ENCODE data around the gene KIRREL1. TPM values are rescaled to one million over a fixed set of nuclear protein-coding genes. Genes with fewer than 3 reads are reported as not detected.
A peak's percentile ranks its signal among the peaks of the same experiment; 100 is the strongest.

KIRREL1 gene
- total RNA-seq, 1 experiment from 2014 or later: 101 TPM

DNA sequence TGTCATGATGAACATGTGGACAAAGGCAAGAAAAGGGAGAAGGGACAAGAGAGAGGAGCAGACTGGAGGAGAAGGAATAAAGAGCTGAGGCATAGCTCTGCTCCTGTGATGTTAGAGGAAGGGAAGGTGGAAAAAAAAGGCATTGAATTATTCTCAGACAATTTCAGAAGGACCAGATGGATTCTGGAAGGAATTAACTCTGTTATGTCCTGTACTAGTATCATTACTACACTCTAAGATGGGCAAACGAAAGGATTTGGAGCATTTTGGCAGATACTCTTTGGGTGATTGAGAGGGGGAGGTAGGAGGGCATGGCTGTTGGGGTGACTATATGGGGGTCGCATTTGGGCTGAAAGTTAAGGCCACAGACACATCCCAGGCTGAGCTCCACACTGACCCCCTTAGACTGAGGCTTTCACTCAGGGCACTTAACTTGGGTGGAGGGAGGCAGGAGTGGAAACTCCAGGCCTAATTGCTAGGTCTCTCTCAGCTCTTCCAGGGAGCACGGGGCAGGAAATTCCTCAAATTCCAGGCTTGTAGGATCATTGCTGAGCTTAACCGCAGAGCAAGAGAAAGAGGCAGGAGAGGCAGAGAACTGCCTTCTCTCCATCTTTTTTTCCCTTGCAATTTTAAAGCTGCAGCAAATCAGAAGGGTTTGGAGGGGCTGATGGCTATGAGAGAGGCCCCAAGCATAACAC, 25.9 kb downstream of the KIRREL1 start:
- DNase-seq (ENCODE audit: unreplicated experiment): peak; percentile 92
- Mint-ChIP-seq H3K27ac (ENCODE audit: low read depth, unreplicated experiment) (peak overlapping the region; percentile 86), H3K9me3 (ENCODE audit: unreplicated experiment) (no peaks in the 10 kb centered on the region), H3K4me1 (ENCODE audit: insufficient read depth, unreplicated experiment) (peaks cover 74% of the 10 kb centered on the region), H3K36me3 (ENCODE audit: insufficient read depth, unreplicated experiment) (peaks cover 5% of the 10 kb centered on the region), H3K4me3 (ENCODE audit: unreplicated experiment) (peak overlapping the region; percentile 20), H3K27me3 (ENCODE audit: insufficient read depth, unreplicated experiment) (no peaks in the 10 kb centered on the region)
- TF ChIP-seq, protein P1, sequence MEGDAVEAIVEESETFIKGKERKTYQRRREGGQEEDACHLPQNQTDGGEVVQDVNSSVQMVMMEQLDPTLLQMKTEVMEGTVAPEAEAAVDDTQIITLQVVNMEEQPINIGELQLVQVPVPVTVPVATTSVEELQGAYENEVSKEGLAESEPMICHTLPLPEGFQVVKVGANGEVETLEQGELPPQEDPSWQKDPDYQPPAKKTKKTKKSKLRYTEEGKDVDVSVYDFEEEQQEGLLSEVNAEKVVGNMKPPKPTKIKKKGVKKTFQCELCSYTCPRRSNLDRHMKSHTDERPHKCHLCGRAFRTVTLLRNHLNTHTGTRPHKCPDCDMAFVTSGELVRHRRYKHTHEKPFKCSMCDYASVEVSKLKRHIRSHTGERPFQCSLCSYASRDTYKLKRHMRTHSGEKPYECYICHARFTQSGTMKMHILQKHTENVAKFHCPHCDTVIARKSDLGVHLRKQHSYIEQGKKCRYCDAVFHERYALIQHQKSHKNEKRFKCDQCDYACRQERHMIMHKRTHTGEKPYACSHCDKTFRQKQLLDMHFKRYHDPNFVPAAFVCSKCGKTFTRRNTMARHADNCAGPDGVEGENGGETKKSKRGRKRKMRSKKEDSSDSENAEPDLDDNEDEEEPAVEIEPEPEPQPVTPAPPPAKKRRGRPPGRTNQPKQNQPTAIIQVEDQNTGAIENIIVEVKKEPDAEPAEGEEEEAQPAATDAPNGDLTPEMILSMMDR (IDR thresholded peaks at IDR 0.05; ENCODE audit: unreplicated experiment): no peak
- CTCF ChIA-PET: interaction anchor here (0.6 to 26.2 kb wide), 21 partner anchors 8 to 1017 kb away, joined by 3 to 494 read pairs (median 5); partner anchors contain the start of gene KIRREL1
- intact Hi-C loops (cut with micrococcal nuclease): loop anchor here (1.0 kb wide), 1 partner anchor 50 kb away; no protein-coding TSS in a partner anchor
- TSS peak; percentile 72 for BruUV-seq (replicated peaks)
- POLR2A ChIA-PET: interaction anchor here (0.7 to 13.3 kb wide), 9 partner anchors 10 to 1251 kb away, joined by 3 to 245 read pairs (median 12); partner anchors contain the start of gene KIRREL1

DNA sequence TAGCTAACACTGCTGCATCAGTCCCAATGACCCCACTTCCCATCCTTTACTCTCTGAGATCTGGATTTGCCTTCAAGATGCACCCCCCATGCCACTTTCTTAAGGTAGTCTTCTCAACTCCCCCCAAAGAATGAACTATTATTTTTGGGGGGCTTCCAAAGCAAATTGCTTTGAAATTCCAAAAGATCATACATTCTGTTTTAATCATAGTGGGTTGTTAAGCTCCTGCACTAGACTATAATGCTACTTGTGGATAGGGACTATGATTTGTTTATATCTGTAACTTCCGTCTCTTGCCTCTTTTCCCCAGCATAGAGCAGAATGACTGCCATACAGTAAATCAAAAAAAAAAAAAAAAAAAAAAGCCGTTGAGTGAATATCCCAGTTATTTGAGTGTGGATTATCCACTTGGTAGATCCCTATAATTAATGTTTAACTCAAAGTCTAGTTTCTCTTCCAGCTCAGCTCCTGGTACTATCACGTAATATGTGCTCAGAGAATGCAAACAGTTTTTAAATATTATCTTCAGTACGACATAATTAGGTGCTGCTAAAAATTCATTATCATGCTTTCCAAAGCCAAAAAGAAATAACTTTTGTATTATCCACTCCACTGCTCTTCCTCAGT, 26.9 kb downstream of the KIRREL1 start:
- intact Hi-C loops (cut with micrococcal nuclease): no loop called here
- Mint-ChIP-seq H3K27ac (ENCODE audit: low read depth, unreplicated experiment) (peak overlapping the region; percentile 86), H3K27me3 (ENCODE audit: insufficient read depth, unreplicated experiment) (no peaks in the 10 kb centered on the region), H3K4me1 (ENCODE audit: insufficient read depth, unreplicated experiment) (peaks cover 75% of the 10 kb centered on the region), H3K9me3 (ENCODE audit: unreplicated experiment) (no peaks in the 10 kb centered on the region), H3K4me3 (ENCODE audit: unreplicated experiment) (peak overlapping the region; percentile 20), H3K36me3 (ENCODE audit: insufficient read depth, unreplicated experiment) (peaks cover 11% of the 10 kb centered on the region)
- TF ChIP-seq, protein P1 (IDR thresholded peaks at IDR 0.05; ENCODE audit: unreplicated experiment): no peak
- no peak for DNase-seq (ENCODE audit: unreplicated experiment)
- ChIA-PET CTCF (interaction anchor here (0.7 to 26.2 kb wide), 16 partner anchors 9 to 1777 kb away, joined by 3 to 494 read pairs (median 10); partner anchors contain the start of gene KIRREL1), POLR2A (interaction anchor here (0.7 to 13.3 kb wide), 9 partner anchors 9 to 989 kb away, joined by 3 to 245 read pairs (median 12); partner anchors contain the start of genes IFI16 and KIRREL1)
- BruUV-seq (replicated peaks): no TSS peak

DNA sequence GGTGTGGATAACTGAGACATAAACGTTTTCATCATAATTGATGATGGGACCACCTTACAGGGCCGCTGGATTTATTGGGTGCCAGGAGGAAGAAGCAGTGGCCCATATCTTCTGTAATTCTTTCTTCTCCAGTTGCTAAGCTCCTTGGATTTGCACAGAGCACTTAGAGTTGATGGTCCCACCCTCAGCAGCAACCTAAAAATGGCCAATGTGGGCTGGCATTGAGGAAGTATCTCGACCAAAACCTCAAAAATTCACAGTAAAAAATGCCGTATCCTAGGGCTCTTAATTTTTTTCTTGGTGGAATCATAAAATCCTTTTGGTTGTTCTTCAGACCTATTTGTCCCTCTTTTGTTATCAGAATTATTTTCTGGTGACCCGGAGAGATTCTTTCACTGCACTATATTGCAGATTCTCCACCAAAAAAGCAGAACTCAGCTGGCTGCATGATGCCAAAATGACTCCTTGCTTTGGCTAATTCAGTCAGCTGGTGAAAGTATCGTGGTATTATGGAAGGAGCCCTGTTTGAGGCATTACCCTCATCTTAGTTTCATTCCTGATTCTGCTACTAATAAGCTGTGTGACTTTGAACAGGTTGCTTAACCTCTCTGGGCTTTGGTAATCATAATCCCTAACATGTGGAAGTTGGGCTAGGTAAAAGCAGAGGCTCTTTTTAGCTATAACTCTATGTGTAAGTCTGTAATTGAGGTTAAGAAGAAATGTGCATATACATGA, 27.6 kb downstream of the KIRREL1 start:
- Mint-ChIP-seq H3K27ac (ENCODE audit: low read depth, unreplicated experiment) (peak overlapping the region; percentile 86), H3K9me3 (ENCODE audit: unreplicated experiment) (no peaks in the 10 kb centered on the region), H3K4me3 (ENCODE audit: unreplicated experiment) (no peak overlapping the region), H3K4me1 (ENCODE audit: insufficient read depth, unreplicated experiment) (peaks cover 73% of the 10 kb centered on the region), H3K36me3 (ENCODE audit: insufficient read depth, unreplicated experiment) (peaks cover 16% of the 10 kb centered on the region), H3K27me3 (ENCODE audit: insufficient read depth, unreplicated experiment) (no peaks in the 10 kb centered on the region)
- no TSS peak for BruUV-seq (replicated peaks)
- intact Hi-C loops (cut with micrococcal nuclease): no loop called here
- TF ChIP-seq, protein P1 (IDR thresholded peaks at IDR 0.05; ENCODE audit: unreplicated experiment): no peak
- POLR2A ChIA-PET: interaction anchor here (0.7 to 13.3 kb wide), 10 partner anchors 8 to 989 kb away, joined by 3 to 245 read pairs (median 8); partner anchors contain the start of genes IFI16 and KIRREL1
- CTCF ChIA-PET: interaction anchor here (0.6 to 26.2 kb wide), 15 partner anchors 8 to 1776 kb away, joined by 3 to 494 read pairs (median 13); partner anchors contain the start of gene KIRREL1
- DNase-seq (ENCODE audit: unreplicated experiment): no peak
